K562 (cell line): ENCODE results near the gene PLPP4. TPM values are rescaled to one million over a fixed set of nuclear protein-coding genes. Genes with fewer than 3 reads are reported as not detected.

Experiments used
- ARNT ChIP-seq, 2 experiments: fragments of 450-650 bp; IDR thresholded peaks; 2 replicates each; pipeline ENCODE4 v1.6.1; 2016; ENCODE audit warnings: mild to moderate bottlenecking in 1 of 2
- CBFB ChIP-seq: sonication (generic); formaldehyde crosslinking; IDR thresholded peaks from 2 replicates; pipeline ENCODE4 v1.4.0; 2020; ENCODE audit warnings: mild to moderate bottlenecking, missing genetic modification reagents
- ESRRA ChIP-seq: fragments of 450-650 bp; IDR thresholded peaks from 2 replicates; pipeline ENCODE4 v1.6.1; 2014; ENCODE audit warnings: low read depth, mild to moderate bottlenecking, moderate library complexity, borderline replicate concordance
- HOXB6 ChIP-seq: fragments of 250-450 bp; sonication (Bioruptor Pico); IDR thresholded peaks from 2 replicates; pipeline ENCODE4 v1.5.1; 2022; ENCODE audit warnings: mild to moderate bottlenecking, borderline replicate concordance
- KDM5B ChIP-seq: fragments of 200-600 bp; sonication (generic); IDR thresholded peaks from 2 replicates; pipeline ENCODE4 v1.6.1; 2012; ENCODE audit warnings: low read depth, mild to moderate bottlenecking, moderate library complexity, low read length, control low read depth, inconsistent platforms; ENCODE audit not compliant: insufficient replicate concordance
- SRSF3 ChIP-seq: fragments of 200-400 bp; formaldehyde crosslinking; IDR thresholded peaks from 2 replicates; pipeline ENCODE4 v1.6.1; 2016; ENCODE audit warnings: mild to moderate bottlenecking, low read length, moderate library complexity; ENCODE audit not compliant: insufficient read depth
- ZFP30 ChIP-seq: fragments of 250-450 bp; sonication (Bioruptor Pico); IDR thresholded peaks from 2 replicates; pipeline ENCODE4 v1.8.0; 2022; ENCODE audit warnings: moderate library complexity, mild to moderate bottlenecking, inconsistent platforms, borderline replicate concordance
- ZNF444 ChIP-seq: fragments of 250-450 bp; sonication (Bioruptor Pico); IDR thresholded peaks from 2 replicates; pipeline ENCODE4 v1.4.0; 2020; ENCODE audit warnings: mild to moderate bottlenecking, moderate library complexity
- ZNF507 ChIP-seq: conservative IDR thresholded peaks from 2 replicates; pipeline ENCODE4 v1.6.1; 2017; ENCODE audit warnings: missing genetic modification characterization, missing compliant biosample characterization
- ZNF668 ChIP-seq: fragments of 250-450 bp; sonication (Bioruptor Pico); IDR thresholded peaks from 2 replicates; pipeline ENCODE4 v1.8.0; 2022; ENCODE audit warnings: mild to moderate bottlenecking, inconsistent platforms
- ZNF75A ChIP-seq: fragments of 450-650 bp; formaldehyde crosslinking; IDR thresholded peaks from 2 replicates; pipeline ENCODE4 v1.4.0; 2020; ENCODE audit warnings: mild to moderate bottlenecking
- polyA plus RNA-seq, 8 experiments: library from polyadenylated mRNA; depleted of rRNA in 4 of 8; stranded (reverse) in 5 of 8; unstranded in 3 of 8; fragments of >200 nt; fragmentation: Nextera tagmentation in 2 of 8; fragmentation: Illumina TruSeq in 1 of 8; extraction: Ambion mirVana in 2 of 8; extraction: Trizol in 1 of 8; gene quantifications; 2 replicates each; pipeline versions ENCODE4 v1.2.1 to v1.2.3, GENCODE V29; 2011 to 2014; ENCODE audit warnings: inconsistent platforms in 1 of 8, missing spikeins in 1 of 8
- total RNA-seq, 7 experiments: library from RNA; depleted of rRNA in 6 of 7; stranded (reverse); fragments of >200 nt in 6 of 7; fragmentation: Illumina TruSeq in 2 of 7; extraction: Trizol in 2 of 7; gene quantifications; 2 replicates each; pipeline versions ENCODE4 v1.2.1 to v1.2.3, GENCODE V29; 2011 to 2021; ENCODE audit warnings: low replicate concordance in 1 of 7
- TF ChIP-seq, protein P1 (sequence below): sonication (generic); formaldehyde crosslinking; IDR thresholded peaks from 2 replicates; pipeline ENCODE4 v1.8.0; 2022; ENCODE audit warnings: missing genetic modification reagents, mild to moderate bottlenecking, borderline replicate concordance

PLPP4 gene
- total and polyA plus RNA-seq, 9 of the 15 experiments (the other 6 are each of a cell fraction or from before 2014, with no cell fraction given), result 0.08 TPM; not detected in 8

DNA sequence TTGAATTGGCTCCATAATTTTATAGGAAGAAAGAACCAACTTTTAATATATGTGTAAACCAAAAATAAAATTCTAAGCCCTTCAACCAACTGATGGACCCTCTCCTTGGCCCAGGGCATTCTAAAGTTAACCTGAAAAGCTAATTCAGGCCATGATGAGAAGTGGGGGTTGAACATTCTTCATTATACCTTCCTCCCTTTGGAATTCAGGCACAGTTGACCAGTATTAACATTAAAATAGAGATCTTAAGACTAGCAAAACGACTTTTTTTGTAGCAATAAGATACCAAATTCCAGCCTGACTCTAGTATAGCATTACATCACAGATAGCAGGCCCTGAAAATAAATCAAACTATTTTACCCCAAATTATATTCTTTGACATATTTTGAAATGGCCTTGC, 173.2 kb downstream of the PLPP4 start (continued):
- no peak for TF ChIP-seq ESRRA
- TF ChIP-seq ZFP30 (CRISPR knock-in tag), result no peak
- no peak for TF ChIP-seq CBFB (CRISPR knock-in tag)
- no peak for TF ChIP-seq HOXB6 (CRISPR knock-in tag)
- TF ChIP-seq ARNT (IDR thresholded peaks at IDR 0.05), result no peak
- no peak for TF ChIP-seq ZNF75A (CRISPR knock-in tag)
- no peak for TF ChIP-seq SRSF3
- TF ChIP-seq KDM5B, result no peak
- no peak for TF ChIP-seq ZNF444 (CRISPR knock-in tag)
- no peak for TF ChIP-seq ZNF507 (tag)
- TF ChIP-seq ZNF668 (CRISPR knock-in tag), result no peak
- TF ChIP-seq, protein P1, sequence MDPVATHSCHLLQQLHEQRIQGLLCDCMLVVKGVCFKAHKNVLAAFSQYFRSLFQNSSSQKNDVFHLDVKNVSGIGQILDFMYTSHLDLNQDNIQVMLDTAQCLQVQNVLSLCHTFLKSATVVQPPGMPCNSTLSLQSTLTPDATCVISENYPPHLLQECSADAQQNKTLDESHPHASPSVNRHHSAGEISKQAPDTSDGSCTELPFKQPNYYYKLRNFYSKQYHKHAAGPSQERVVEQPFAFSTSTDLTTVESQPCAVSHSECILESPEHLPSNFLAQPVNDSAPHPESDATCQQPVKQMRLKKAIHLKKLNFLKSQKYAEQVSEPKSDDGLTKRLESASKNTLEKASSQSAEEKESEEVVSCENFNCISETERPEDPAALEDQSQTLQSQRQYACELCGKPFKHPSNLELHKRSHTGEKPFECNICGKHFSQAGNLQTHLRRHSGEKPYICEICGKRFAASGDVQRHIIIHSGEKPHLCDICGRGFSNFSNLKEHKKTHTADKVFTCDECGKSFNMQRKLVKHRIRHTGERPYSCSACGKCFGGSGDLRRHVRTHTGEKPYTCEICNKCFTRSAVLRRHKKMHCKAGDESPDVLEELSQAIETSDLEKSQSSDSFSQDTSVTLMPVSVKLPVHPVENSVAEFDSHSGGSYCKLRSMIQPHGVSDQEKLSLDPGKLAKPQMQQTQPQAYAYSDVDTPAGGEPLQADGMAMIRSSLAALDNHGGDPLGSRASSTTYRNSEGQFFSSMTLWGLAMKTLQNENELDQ, result no peak
